AG20443 (cell line): ENCODE data around the gene VDAC2.
A peak's percentile ranks its signal among the peaks of the same experiment; 100 is the strongest.
"Not testable (repeated sequence)": the region's sequence is repeated elsewhere in the genome, so short reads cannot be mapped to it uniquely, and the experiment has no call there.

Experiments used
- DNase-seq: peaks from one replicate; pipeline ENCODE4 v3.0.0; 2012; ENCODE audit warnings: low spot score, mixed read lengths

VDAC2 gene

GRCh38 chr10:75199949-75200348 lies 10.6 kb upstream of the VDAC2 start:
- DNase-seq = not testable (repeated sequence)

DNA sequence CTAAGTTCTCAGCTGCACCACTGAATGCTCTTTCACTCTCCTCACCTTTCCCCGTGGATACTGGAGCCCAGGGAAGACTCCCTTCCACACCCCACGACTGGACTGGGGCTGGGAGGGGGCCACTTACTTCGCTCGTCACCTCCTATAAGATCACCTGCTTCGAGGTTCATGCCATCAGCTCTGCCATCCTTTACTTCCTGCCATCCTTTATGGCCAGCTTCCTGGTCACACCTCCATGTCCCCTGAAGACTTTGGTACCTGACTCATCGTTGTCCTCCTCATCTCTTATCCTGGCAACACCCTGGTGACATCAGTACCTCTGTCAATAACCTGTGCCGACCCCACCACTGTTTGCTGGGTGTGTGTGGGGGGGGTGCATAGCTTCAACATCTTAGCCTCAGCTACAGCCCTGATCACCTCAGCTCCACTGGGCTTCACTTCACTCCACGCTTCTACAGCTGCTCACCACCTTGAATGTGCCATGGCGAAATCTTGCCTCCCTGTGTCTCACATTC lies 8.7 kb upstream of the VDAC2 start:
- no peak for DNase-seq

DNA sequence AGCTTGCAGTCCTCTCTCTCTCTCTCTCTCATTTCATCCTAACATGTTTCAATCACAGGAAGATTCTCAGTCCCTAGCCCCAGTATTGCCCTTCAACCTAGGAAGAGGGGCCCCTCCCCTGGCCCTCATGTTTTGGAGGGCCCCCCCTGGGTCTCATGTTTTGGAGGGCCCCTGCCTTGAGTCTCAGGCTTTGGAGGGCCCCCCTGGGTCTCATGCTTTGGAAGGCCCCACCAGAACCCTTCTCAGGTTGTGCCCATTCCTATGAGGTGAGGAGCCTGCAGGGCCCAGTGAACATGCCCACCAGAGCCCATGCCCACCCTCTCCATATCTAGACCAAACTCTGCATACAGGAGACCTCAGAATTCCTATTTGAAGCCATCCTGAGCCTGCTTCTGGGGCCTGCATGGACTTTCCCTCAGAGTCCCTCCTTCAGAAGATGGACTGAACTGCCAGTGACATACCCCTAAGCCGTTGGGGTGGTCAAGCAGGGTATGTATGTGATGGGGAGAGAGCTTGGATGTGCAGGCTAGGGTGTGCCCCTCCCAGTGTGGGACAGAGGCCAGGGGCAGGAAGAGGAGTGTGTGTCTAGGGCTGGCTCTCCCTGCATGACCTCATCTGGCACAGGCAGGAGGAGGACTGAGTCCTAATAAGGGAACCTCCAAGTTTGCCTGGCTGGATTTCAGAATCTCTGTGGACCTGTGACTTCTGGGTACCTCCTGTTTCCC lies 8.1 kb upstream of the VDAC2 start:
- DNase-seq = peak; percentile 94

- not testable (repeated sequence) for DNase-seq
These were observed 7.5 kb upstream of the VDAC2 start for GRCh38 chr10:75203046-75203620.

- DNase-seq = no peak
These were observed 6.9 kb upstream of the VDAC2 start for GRCh38 chr10:75203724-75204123.

GRCh38 chr10:75205908-75206307 lies 4.7 kb upstream of the VDAC2 start:
- no peak for DNase-seq

GRCh38 chr10:75206638-75207037 lies 4.0 kb upstream of the VDAC2 start:
- not testable (repeated sequence) for DNase-seq

GRCh38 chr10:75207079-75207856 lies 3.3 kb upstream of the VDAC2 start:
- DNase-seq = no peak

DNA sequence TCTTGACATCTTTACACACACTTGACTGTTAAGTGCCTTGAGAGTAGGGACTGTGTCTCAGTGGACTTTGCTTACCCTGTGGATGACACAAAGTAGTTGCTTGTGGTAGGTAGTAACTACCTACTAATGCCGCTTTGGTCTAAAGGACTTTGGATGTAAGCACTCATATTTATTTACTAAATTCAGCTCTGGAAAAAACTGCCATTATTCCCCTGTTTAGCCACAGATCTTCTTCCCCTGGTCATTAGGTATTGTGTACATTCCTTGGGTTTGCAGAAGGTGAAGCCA lies 2.8 kb upstream of the VDAC2 start:
- DNase-seq = no peak

- peak; percentile 59 for DNase-seq
These were observed 2.4 kb upstream of the VDAC2 start for GRCh38 chr10:75208181-75208580.

DNA sequence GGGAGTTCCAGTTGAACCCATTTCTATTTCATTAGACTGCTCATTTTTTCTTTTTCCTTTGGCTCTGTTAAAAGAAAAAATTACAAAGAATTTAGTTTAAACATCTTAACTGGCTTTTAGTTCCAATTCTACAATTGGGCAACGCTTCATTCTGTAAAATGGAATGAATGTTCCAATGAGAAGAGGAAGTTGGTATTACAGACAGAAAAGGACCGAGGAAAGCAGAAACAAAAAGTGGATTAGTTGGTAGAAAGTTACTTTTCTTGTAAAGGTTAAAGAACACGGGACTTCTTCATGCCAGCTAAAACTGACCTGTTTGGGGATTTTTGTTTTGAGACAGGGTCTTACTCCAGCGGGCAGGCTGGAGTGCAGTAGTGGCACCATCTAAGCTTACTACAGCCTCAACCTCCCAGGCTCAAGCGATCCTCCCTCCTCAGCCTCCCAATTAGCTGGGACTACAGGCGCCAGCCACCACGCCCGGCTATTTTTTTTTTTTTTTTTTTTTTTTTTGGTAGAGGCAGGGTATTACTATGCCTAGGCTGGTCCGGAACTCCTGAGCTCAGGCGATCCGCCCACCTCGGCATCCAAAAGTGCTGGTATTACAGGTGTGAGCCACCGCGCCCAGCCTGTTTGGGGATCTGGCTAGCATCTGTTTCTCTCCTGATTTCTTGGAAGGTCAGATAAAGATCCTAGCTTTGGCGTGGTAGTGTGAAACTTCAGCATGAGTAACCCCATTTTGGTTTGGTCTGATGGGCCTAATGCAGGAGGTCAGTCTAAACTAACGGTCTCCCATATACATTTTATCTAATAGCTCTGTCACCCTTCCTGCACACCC lies 1.3 kb upstream of the VDAC2 start:
- no peak for DNase-seq

- DNase-seq = peak; percentile 85
These were observed 695 bp upstream of the VDAC2 start for GRCh38 chr10:75209921-75210281.

GRCh38 chr10:75211007-75211691 lies 553 bp downstream of the VDAC2 start:
- peak; percentile 68 for DNase-seq

DNA sequence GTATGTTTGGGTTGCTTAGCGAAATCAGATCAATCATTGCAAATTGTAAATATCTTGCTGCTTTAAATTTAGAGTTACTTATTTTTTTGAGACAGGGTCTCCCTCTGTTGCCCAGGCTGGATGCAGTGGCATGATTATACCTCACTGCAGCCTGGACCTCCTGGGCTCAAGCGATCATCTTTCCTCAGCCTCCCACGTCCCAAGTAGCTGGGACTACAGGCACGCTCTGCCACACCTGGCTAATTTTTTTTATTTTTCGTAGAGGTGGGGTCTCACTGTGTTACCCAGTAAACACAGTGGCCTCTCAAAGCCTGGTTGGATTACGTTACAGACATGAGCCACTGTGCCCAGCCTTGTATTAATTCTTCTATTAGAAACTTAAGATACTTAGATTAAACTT lies 1.7 kb downstream of the VDAC2 start:
- DNase-seq = no peak

DNA sequence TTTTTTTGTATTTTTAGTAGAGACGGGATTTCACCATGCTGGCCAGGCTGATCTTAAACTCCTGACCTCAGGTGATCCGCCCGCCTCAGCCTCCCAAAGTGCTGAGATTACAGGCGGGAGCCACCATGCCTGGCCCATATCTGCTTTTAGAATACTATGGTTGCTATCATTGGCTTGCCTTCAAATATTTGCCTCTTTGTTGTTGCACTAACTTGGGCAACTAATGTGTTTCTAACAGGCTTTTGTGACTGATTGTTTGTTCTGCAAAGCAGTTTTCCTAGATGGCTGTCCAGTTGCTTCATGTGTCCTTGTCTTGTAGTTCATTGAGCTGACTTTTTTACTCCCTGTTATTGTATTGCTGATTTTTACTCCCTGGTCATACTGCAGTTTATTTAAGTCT lies 9.7 kb downstream of the VDAC2 start:
- DNase-seq = no peak

GRCh38 chr10:75221492-75221891 lies 10.9 kb downstream of the VDAC2 start:
- DNase-seq = not testable (repeated sequence)

- DNase-seq = no peak
These were observed 12.9 kb downstream of the VDAC2 start for GRCh38 chr10:75223507-75223906.

DNA sequence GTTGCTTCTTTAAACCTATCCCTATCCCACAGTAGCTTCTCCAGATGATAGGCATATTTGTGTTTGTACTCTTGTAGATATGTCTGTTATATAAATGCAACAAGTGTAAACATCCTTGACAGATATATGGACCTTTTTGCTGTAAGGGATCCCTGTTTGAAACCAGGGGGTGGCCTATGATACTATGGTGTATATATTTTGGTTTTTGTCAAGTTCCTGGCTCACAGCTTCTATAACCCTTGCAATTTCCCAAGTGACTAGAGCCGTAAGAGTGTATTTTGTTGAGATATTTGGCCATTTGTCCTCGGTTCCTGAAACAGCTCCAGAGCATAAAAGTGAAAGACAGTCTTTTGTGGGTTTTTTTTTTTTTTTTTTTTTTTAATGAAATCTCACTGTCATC lies 15.5 kb downstream of the VDAC2 start:
- no peak for DNase-seq

DNA sequence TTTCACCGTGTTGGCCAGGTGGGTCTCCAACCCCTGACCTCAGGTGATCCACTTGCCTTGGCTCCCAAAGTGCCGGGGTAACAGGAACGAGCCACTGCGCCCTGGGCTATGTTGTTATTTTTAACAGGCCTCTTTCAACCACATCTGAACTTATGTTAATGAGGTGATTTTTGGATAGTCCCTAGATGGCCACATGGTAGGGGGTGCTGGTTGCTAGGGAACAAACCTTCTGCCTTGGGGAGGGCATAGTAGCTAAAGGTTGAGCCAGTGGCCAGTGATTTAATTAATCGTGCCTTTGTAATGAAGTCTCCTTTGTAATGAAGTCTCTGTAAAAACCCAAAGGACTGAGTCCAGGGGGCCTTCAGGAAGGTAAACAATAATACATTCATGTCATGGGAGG lies 16.1 kb downstream of the VDAC2 start:
- DNase-seq = no peak

DNA sequence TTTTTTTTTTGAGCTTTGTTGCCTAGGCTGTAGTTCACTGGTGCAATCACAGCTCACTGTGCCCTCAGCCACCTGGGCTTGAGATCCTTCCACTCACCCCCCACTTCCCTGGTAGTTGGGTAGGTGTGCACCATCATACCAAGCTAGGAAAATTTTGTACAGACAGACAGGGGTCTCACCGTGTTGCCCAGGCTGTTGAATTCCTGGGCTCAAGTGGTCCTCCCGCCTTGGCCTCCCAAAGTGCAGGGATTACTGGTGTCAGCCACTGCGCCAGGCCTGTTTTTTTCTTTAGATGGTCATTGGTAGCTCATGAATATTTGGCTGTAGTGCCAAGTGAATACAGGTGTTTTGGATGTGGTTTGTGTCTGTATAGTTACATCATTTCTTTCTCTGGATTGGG lies 17.7 kb downstream of the VDAC2 start:
- no peak for DNase-seq

- DNase-seq = no peak
These were observed 18.2 kb downstream of the VDAC2 start for GRCh38 chr10:75228834-75229233.

GRCh38 chr10:75229971-75230370 lies 19.4 kb downstream of the VDAC2 start:
- DNase-seq = no peak
